ENCODE measurements around the gene DNAH2.

DNAH2 gene

DNA sequence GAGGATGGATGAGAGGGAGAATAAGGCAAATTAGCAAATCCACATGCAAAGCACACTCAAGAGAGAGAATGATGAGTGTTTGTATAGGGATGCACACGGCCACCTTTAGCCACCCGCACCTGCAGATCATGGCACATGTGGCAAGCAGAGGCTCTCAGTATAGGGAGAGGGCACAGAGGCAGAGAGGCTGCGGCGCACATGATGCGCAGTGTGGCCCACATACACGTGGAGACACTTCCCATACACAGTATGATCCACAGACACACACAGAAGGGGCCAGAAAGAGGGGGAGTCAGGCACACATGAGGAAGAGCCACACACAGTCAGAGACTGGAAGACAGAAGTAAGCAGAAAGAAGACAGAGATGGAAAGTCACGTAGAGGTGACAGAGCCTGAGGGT, 164.5 kb downstream of the DNAH2 start:
- no peak for DNase-seq

DNA sequence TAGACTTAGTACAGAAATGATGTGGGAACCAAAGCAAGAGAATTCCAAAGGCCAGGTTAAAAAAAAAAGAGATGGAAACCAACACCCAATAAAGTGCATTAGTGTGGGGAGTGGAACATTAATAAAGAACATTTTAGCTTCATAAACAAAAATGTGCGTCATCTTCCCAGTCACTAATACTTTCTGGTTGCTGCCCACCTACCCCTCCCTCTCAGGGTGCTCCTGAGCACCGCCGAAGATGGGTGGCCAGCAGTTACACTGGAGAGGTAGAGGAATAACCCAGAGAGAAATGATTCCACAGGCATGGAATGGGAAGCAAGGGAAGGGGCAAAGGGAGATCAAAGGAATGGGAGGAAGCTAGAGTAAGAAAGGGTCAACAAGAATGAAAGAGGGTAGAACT, 165.1 kb downstream of the DNAH2 start:
- DNase-seq: no peak
